Measurements from ENCODE around the gene ZC3H8.

ZC3H8 gene

DNA sequence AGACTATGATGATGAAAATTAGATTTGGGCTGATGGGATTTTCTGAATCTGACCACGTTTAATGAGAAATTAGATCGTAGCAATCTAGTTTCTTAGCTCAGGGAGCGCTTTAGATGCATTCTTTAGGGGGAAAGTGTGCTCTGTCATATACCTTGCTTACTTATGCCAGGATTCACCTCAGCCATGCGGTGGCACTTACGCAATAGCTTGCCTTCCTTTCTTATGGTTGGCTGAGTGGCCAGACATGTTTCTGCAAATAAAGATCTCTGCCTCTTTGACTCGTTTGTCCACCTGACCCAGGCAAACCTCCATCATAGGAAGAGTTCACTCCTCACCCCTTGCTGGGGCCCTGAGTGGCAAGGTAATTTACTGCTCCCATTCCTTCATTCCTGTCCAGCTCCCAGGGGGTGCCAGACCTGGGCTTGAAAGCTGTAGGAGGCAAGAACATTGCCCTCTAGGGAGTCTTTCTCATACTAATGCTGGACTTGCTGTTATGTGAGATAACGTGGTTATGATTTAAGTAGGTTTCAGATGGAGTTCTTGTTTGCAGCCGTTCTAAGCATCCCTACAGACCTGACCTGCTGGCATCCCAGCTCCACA is 59.6 kb downstream of the ZC3H8 start:
- DNase-seq (ENCODE audit: low read depth in 2 of 3, low spot score in 2 of 3), result no peak

DNA sequence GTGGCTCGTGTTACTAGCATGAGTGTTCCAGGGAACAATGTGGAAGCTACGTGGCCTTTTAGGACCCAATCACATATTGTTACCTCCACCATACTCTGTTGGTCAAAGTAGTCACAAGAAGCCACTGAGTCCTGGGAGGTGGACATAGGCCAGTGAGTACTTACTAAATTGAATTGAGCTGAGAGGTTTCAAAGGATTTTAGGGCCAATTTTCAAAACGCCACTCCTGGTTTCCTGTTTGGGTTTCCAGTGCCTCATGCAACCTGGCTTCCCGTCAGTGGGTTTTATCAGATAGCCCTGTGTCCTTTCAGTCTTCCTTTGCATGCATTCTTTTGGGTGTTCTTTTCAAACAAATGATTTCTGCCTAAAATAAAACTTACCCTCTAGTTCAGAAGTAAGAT is 60.4 kb downstream of the ZC3H8 start:
- DNase-seq (ENCODE audit: low read depth in 2 of 3, low spot score in 2 of 3), result no peak

DNA sequence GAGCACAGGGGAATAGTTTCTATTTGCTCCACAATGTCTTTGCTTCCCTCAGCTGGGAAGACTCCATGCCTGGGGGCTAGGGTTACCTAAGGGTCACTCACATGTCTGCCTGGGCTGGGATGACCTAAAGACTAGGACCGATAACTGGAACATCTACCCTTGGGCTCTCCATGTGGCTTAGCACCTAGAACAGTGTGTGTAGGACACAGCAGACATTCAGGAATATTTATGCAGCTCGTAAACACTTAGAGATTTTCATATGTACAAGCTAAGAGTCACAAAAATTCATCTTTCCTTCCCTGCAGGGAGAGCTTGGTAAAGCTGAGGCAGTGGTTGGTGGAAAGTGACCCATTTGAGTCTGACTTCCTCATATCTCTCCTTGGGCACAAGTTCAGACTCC is 60.8 kb downstream of the ZC3H8 start:
- DNase-seq (ENCODE audit: low read depth in 2 of 3, low spot score in 2 of 3), result no peak

DNA sequence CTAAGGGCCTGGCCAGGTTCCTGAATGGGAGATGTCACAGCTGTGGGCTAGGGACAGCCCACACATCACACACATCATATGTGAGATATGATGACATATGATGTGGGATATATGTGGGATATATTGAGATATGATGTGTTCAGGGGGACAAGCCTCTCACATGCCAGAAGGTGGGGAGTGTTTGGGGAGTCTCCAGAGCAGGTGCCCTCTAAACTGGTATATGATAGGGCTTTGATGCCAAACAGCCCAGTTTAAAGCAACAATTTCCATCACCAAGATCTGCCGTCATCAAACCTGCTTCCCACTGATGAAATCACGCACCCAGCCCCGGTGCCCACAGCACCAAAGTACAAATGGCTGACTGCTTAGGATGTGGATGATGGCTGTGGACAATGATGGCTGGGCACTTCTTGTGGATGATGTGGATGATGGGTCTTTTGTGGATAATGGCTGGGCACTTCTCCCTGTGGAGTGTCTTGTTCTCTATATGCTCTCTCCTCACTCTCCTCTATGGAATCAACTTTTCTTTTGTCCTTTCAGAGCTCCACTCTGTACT is 65.8 kb downstream of the ZC3H8 start:
- no peak for DNase-seq (ENCODE audit: low read depth in 2 of 3, low spot score in 2 of 3)

DNA sequence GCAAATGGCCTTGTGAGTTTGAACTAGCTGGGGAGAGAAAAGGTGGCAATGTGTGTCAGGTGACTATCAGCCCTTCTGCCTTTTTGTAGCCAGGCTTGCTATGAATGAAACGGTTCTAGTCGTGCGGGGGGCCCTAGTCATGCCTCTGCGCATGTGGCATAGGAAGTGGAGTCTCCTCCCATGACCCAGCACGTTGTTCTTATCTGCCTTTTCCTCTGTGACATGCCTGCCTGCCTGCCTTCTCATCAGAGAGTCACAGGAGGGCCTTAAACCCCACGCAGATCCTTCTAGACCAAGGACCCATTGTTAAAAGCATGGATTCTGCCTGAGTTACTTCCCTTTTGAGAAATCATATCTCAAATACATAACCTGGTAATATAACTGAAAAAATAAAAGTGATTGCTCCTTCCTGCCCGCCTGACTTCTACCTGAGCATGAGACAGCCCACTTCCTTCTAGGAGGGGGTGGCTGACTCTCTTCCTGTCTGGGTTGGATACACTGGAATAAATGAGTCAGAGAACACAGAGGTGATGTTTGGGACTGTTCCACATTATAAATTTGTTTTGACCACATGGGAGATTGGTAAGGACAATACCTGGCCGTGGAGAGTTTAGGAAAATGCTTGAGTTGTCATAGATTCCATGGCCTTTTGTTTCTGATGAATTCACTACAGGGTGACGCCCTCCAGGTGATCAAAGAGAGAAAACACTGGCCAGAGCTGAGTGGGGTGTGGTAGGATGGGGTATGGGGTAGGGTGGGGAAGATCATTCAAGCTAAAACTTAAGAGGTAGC is 66.8 kb downstream of the ZC3H8 start:
- DNase-seq (ENCODE audit: low read depth in 2 of 3, low spot score in 2 of 3), result peak in 2 of 3 experiments; percentile 44 to 53

DNA sequence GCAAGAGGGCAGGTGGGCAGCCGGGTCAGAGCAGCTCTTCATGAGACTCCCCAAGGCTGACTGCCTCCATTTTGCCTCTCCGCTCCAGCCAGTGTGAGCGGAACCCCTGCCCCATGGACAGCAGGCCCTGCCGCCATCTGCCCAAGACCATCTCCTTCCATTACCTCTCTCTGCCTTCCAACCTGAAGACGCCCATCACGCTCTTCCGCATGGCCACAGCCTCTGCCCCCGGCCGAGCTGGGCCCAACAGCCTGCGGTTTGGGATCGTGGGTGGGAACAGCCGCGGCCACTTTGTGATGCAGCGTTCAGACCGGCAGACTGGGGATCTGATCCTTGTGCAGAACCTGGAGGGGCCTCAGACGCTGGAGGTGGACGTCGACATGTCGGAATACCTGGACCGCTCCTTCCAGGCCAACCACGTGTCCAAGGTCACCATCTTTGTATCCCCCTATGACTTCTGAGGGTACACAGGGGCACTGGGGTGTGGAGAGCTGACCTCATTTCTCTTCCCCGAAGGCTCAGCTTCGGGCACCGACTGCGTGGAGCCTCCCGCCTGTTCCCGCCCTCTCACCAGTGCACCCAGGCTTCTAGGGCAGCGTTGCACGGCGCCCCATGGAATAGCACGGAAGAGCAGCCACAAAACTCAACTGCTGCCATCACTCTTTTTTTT is 67.7 kb downstream of the ZC3H8 start:
- DNase-seq (ENCODE audit: low read depth in 2 of 3, low spot score in 2 of 3), result no peak

DNA sequence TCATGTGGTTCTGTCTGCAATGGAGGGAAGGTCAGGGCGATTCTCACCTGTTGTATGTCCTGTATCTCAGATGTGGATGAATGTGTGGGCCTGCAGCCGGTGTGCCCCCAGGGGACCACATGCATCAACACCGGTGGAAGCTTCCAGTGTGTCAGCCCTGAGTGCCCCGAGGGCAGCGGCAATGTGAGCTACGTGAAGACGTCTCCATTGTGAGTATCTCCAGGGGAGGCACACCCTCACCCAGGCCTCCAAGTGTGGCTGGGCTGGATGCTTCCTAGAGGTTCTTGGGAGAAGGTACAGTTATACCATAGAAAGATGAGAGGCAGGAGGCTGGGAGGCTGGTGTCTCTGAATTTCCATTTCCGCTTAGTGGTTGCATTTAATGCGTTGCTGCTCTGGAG is 69.7 kb downstream of the ZC3H8 start:
- no peak for DNase-seq (ENCODE audit: low read depth in 2 of 3, low spot score in 2 of 3)

DNA sequence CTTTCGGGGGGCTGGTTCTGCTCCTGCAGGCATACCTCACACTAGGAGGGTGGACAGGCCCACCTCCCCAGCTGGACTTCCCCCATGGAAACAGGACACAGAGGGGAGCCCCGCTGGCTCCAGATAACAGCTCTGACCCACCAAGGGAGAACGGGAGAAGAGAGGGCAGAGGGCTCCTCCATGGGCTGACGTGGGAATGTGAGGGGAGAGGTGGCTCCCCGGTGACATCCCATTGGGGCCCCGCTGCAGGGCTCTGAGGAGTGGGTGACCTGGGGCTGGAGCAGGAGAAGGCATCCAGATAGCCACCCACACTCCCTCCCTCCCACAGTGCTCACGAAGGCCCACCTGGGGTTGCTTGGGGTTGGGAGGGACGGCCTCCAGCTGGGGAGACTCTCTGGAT is 70.7 kb downstream of the ZC3H8 start:
- no peak for DNase-seq (ENCODE audit: low read depth in 2 of 3, low spot score in 2 of 3)

DNA sequence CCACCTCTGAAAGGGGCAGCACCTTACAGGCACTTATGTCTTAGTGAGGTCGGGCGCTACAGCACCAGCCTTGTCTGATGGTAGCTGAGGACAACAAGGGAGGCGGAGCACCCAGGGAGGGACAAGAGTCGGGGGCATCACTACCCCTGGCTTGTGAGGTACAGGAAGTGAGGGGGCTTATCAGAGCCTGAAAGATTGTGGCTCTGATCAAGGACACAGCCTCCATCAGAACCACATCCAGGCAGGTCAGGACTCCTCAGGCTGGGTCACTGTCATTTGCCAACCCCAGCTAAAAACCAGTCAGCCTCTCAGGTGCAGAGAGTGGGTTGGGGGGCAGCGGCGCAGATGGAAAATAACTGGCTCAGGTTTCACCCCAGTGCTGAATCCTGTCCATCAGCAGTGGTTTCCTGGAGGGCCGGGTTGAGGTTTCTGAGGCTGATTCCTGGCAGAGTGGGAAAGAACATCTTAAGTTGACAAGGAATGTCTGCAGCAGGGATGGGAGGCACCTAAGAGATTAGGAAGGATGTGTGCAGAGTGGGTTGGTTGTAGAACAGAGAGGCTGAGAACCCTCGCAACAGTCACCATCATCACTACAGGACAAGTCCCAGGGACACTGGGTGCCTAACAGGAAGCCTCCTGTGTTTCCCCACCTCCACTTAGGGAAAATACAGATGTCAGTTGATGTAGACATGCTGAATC is 71.4 kb downstream of the ZC3H8 start:
- no peak for DNase-seq (ENCODE audit: low read depth in 2 of 3, low spot score in 2 of 3)

DNA sequence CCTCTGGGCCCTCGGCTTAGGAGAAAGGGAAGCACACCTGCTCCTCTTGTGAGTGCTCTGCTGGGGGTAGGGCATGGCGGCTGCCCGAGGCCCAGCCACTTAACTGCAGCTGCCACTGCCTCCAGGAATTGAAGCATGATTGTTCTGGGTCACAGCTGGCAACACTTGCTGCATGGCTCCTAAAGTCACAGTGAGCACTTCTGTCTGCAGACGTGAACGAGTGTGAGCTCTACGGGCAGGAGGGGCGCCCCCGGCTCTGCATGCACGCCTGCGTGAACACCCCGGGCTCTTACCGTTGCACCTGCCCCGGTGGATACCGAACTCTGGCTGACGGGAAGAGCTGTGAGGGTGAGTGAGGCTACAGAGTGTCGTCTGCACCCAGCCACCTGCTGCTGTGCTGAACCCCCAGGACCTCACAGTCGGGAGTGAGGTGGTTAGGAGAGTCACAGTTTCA is 72.2 kb downstream of the ZC3H8 start:
- DNase-seq (ENCODE audit: low read depth in 2 of 3, low spot score in 2 of 3), result no peak

DNA sequence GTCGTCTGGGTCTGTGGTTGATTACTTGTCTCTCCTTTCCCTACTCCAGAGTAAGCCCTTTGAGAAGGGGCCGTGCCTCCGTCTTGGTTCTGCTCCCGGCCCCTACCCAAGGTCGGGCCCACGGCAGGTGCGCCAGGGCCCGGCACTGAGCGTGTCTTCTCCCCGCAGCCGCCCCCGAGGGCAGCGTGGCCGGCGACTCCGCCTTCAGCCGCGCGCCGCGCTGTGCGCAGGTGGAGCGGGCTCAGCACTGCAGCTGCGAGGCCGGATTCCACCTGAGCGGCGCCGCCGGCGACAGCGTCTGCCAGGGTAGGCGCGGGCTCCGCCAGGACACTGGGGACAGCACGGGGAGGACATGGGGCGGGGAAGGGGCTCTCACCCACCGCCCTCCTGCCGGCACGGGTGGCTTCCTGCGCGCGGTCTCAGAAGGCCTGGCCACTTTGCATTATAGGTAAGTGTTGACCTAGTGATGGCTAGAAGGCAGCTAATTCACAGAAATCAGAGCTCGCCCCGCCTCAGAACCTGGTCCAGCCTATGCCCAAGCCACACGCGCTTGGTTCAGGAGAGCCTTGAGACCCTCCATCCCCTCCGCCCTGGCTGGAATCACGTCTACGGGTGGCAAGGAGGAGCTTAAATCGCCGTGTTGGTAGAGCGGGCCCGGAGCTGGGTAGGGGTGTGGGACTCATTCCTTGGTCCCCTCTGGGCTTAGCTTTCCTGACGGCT is 73.1 kb downstream of the ZC3H8 start:
- DNase-seq (ENCODE audit: low read depth in 2 of 3, low spot score in 2 of 3), result no peak

DNA sequence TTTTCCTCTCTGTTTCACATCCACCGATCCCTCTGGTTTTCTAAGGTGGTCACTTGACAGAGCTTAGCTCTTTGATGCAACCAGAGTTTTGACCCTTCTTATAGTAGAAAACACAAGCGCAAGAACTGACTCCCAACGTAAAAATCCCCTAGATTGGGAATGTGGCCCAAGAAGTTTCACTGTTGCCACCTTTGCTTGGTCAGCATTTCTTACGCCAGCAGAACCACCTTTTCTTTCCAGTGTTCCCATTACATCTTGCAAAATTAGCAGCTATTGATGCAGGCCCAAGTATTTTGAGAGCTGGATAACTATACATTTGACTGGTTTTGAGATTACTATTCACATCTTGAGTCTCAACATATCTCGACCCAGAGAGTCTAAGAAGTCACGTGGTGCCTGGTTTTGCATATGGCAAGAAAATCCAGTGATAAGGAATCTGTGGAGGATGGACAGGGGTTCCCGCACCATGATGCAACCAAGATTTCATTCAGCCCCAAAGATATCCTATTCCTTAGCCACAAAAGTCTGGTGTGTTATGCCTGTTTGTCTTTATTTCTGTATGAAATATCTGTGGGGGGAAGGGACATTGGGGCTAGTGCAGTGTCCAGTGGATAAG is 78.8 kb downstream of the ZC3H8 start:
- no peak for DNase-seq (ENCODE audit: low read depth in 2 of 3, low spot score in 2 of 3)

DNA sequence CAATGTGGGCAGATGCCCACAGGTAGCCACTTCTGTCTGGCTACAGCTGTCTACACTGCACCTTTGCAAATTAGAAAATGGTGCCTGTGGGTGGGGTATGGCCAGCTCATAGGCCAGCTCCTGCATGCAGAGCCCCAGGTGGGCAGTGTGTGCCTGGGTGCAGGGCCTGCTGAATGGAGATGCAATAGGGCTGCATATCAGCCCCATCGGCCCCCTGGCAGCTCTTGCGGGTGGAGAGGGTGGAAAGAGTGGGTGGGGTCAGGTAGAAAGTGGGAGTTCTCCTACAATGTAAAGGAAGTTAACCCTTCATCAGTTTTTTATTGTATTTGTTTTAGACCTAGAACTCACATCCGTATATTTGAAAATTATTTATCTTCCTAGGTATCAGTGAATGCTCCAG is 79.5 kb downstream of the ZC3H8 start:
- no peak for DNase-seq (ENCODE audit: low read depth in 2 of 3, low spot score in 2 of 3)

DNA sequence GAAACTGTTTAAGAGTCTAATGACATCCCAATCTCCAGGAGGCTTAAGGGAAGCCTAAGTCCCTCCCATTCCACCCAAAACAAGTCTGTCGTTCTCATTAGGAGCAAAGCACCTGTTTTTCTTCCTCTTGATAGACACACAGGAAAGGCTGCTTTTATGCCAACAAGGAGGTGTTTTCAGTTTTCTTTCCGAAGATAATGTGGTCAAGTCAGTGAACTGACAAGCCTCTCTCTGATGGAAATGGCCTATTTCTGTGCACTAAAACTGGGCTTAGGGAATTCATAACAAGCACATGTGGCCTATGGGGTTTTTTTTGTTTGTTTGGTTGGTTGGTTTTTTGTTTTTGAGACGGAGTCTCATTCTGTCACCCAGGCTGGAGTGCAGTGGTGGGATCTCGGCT is 80.5 kb downstream of the ZC3H8 start:
- DNase-seq (ENCODE audit: low read depth in 2 of 3, low spot score in 2 of 3), result no peak

DNA sequence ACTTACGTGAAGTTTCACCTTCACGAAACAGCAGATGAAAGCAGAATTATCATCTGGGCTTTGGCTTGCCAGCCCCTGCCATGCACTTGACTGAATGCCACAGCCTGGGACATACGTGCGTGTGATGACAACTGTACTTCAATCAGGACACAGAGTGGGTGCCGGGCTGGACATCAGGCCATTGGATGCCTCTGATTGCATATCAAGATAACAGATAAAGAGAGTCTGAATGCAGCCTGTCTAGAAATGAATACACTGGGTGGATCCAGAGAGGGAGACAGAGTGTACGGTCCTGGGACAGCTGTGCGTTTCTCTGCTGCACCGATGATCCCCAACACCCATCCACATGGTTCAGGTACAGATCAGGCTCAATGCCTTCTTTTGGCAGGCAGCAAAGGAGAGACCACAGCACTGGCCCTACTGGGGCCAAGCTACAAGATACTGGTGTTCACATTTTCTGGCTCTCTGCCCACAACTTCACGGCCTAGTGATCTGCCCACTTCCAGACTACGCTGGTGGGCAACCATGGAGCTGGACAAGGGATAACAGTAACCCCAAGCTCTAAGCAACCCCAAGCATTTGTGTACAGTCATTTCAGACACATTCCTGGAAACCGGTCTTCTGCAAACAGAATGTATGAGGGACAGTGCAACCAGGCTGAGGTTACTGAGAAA is 81.1 kb downstream of the ZC3H8 start:
- DNase-seq (ENCODE audit: low read depth in 2 of 3, low spot score in 2 of 3), result no peak

DNA sequence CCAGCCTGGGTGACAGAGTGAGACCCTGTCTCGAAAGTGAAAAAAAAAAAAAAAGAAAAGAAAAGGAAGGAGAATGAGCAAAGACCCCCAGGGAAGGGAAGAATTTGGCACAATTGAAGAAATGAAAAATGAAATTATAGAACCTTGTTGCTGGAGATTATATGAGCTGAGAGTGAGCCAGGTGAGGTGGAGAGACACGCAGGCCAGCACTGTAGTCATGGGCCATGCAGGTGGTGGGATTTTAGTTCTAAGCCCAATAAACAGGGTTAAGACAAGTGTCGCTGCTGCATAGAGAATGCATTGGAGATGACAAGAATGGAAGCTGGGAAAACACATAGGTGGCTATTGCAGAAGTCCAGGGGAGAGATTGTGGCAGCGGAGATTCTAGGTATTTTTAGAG is 84.3 kb downstream of the ZC3H8 start:
- DNase-seq (ENCODE audit: low read depth in 2 of 3, low spot score in 2 of 3), result no peak

DNA sequence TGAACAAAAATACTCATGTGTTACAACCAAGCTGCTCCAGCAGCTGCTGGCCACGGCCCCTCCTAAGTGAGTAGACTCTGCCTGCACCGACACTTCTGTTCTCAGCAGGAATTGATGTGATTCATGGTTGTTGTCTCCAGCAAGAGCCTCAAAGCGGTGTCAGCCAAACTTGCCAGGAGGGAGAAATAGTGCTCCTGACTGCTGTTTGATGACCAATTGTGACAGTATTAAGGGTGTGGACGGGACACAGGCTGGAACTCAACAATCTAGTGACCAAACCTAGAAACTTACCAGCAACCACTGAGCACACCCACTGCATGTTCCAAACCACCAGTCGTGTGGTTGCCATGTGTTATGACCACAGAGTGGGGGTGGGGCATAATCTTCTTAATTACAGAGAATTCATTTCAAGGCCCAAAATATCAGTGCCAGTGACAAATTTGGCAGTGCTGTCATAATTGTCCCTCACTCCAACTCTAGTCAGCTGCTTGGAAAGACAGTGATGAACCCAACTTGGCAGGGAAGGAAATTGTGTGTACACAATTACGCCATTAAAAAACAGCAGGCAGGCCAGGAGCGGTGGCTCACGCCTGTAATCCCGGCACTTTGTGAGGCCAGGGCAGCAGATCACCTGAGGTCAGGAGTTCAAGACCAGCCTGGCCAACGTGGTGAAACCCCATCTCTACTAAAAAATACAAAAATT is 86.3 kb downstream of the ZC3H8 start:
- DNase-seq (ENCODE audit: low read depth in 2 of 3, low spot score in 2 of 3), result no peak

DNA sequence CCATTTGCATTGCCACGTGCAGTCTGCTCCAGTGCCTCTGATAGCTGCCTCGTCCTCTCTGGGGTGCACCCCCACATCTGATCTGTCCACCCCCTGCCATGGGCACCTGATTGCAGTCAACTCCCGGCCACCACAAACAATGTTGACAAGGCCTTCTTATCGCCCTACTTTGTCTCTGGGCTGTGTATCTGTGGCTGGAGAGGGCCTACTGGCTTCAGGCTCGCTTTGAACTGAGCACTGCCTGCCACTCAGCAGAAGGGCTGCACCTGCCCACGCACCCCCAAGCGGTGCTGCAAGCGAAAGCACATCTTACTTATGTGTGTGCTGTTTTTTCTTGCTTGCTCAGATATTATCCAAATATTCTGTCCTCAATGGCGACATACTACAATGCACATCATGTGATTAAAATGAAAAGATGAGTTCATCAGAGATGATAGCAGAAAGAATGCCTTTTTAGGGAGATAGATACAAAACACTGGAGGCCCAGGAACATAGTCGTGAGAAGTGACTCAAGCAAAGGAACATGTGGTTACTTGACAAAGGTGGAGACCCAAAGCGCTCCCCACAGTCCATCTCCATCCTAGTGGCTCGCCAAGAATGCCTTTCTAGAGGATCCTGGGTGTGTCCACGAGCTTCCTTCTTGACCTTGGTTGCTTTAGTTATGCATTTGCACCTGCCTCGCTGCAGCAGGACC is 87.9 kb downstream of the ZC3H8 start:
- DNase-seq (ENCODE audit: low read depth in 2 of 3, low spot score in 2 of 3), result no peak

DNA sequence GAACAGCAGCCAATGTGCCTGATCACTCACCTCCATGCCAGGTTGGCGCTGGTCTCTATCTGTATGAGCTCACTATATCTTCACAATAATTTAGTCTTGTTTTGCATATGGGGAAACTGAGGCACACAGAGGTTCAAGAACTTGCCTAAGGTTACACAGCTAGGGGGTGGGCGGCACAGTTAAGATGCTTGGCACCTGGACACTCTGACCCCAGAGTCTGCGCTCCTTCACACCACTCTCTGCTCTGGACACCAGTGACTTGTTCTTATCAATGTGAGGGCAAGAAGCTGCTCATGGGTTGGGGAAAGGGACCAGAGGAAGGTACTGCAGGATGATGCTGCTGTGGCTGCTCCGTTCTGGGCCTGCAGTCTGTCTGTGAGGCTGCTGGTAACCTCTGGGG is 89.5 kb downstream of the ZC3H8 start:
- no peak for DNase-seq (ENCODE audit: low read depth in 2 of 3, low spot score in 2 of 3)
